PC-9 (cell line): ENCODE measurements around the gene CSNK1G2. TPM values are rescaled to one million over a fixed set of nuclear protein-coding genes. Genes with fewer than 3 reads are reported as not detected.

Experiments
- BruUV-seq: library from RNA; stranded (reverse); fragments of 400-500 nt; replicated peaks from 2 replicates; lab custom pipeline; 2021; lab: Mats Ljungman, UMichigan
- CTCF ChIA-PET: fragments of 300-600 bp; sonication (Branson Sonifier 250); formaldehyde crosslinking; loops from one replicate; lab custom pipeline; 2022; ENCODE audit warnings: antibody characterized with exemption; lab: Charles Lee
- POLR2A ChIA-PET: fragments of 300-600 bp; sonication (Branson Sonifier 250); formaldehyde crosslinking; loops from one replicate; lab custom pipeline; 2022; ENCODE audit warnings: antibody characterized with exemption; ENCODE audit not compliant: unreplicated experiment; lab: Charles Lee
- DNase-seq, 2 experiments: peaks; one replicate each; pipeline versions ENCODE4 v3.0.0 to v3.0.0-alpha.2; 2015 to 2022; ENCODE audit warnings: mixed read lengths in 1 of 2
- H2AFZ ChIP-seq: fragments of 200-600 bp; sonication (generic); 2 replicates; pipeline ENCODE4 v1.8.1; 2017; ENCODE audit warnings: antibody characterized with exemption
- H3F3A ChIP-seq: fragments of 200-600 bp; sonication (generic); 2 replicates; pipeline ENCODE4 v1.8.1; 2017; ENCODE audit warnings: antibody characterized with exemption, mild to moderate bottlenecking, low read depth; ENCODE audit not compliant: insufficient read depth
- H3K27ac ChIP-seq: fragments of 200-600 bp; sonication (generic); 2 replicates; pipeline ENCODE4 v1.6.1; 2016; ENCODE audit warnings: mixed run types
- H3K27me3 ChIP-seq: fragments of 200-600 bp; sonication (generic); 2 replicates; pipeline ENCODE4 v1.6.1; 2016; ENCODE audit warnings: low read depth, mixed run types; ENCODE audit not compliant: insufficient read depth
- H3K36me3 ChIP-seq: fragments of 200-600 bp; sonication (generic); 2 replicates; pipeline ENCODE4 v1.6.1; 2016; ENCODE audit warnings: low read depth, mixed run types
- H3K4me1 ChIP-seq: fragments of 200-600 bp; sonication (generic); replicated peaks from 2 replicates; pipeline ENCODE4 v1.6.1; 2016; ENCODE audit warnings: mixed run types; ENCODE audit not compliant: insufficient read depth
- H3K4me2 ChIP-seq: fragments of 200-600 bp; sonication (generic); 2 replicates; pipeline ENCODE4 v1.6.1; 2017; ENCODE audit warnings: mixed run types
- H3K4me3 ChIP-seq: fragments of 200-600 bp; sonication (generic); 2 replicates; pipeline ENCODE4 v1.6.1; 2016; ENCODE audit warnings: mixed run types
- H3K79me2 ChIP-seq: fragments of 200-600 bp; sonication (generic); 2 replicates; pipeline ENCODE4 v1.6.1; 2017; ENCODE audit warnings: low read depth, mixed run types
- H3K9me2 ChIP-seq: fragments of 200-600 bp; sonication (generic); 2 replicates; pipeline ENCODE4 v1.8.1; 2017; ENCODE audit warnings: mild to moderate bottlenecking; ENCODE audit not compliant: insufficient read depth
- H3K9me3 ChIP-seq: fragments of 200-600 bp; sonication (generic); 2 replicates; pipeline ENCODE4 v1.8.1; 2016; ENCODE audit warnings: low read depth; ENCODE audit not compliant: insufficient read depth
- H4K20me1 ChIP-seq: fragments of 200-600 bp; sonication (generic); 2 replicates; pipeline ENCODE4 v1.8.1; 2017; ENCODE audit not compliant: insufficient read depth
- EZH2 ChIP-seq: fragments of 200-600 bp; sonication (generic); IDR thresholded peaks from 2 replicates; pipeline ENCODE4 v1.8.0; 2017; ENCODE audit warnings: antibody characterized with exemption, low read depth
- intact Hi-C: fragments of 100-400 bp; cut with micrococcal nuclease; formaldehyde crosslinking; loops from one replicate; pipeline ENCODE4 v1.10.0; 2022; ENCODE audit not compliant: unreplicated experiment
- total RNA-seq: library from RNA; stranded (reverse); gene quantifications from 2 replicates; pipeline ENCODE4 v1.2.3, GENCODE V29; 2021
- TF ChIP-seq, protein P1 (sequence below): fragments of 200-600 bp; sonication (generic); conservative IDR thresholded peaks from 2 replicates; pipeline ENCODE4 v1.6.1; 2017; ENCODE audit warnings: mixed run types, antibody characterized with exemption, mild to moderate bottlenecking, moderate library complexity

The CSNK1G2 gene
- total RNA-seq, 1 experiment from 2014 or later: 58.2 TPM

DNA sequence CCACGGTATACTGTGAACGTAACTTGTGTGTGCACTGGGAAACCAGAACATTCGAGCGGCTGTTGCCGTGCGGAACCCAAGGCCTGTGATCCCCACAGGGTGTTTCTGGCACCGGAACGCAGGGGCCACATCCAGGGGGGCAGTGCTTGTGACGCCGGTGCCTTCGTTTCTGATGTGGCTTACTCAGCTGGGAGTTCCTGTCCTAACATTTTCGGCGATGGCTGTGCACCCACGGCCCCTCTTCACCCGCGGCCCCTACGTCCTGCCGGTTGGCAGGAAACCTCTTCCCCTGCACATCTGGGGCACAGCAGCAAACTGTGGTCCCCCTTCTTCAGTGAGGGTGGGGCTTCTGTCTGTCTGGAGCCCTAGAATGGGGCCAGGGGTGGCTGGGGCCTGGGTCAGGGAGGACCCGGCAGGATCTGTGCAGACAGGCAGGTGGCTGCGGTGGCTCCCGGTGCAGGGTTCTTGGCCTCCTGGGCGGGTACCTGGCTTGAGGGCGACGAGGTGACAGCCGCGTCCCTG lies 26.2 kb downstream of the CSNK1G2 start:
- CTCF ChIA-PET: no interaction called here
- POLR2A ChIA-PET: no interaction called here
- Histone ChIP-seq H3K79me2 (no peaks in the 10 kb centered on the region), H3F3A (no peaks in the 10 kb centered on the region), H4K20me1 (no peaks in the 10 kb centered on the region; the same call in 1 of the 2 replicates), H3K27ac (no peak overlapping the region), H3K27me3 (no peaks in the 10 kb centered on the region), H2AFZ (no peak overlapping the region), H3K9me3 (no peaks in the 10 kb centered on the region), H3K4me2 (no peak overlapping the region), H3K4me1 (no peaks in the 10 kb centered on the region), H3K4me3 (no peak overlapping the region), H3K36me3 (no peaks in the 10 kb centered on the region), H3K9me2 (no peaks in the 10 kb centered on the region)
- no peak for DNase-seq
- intact Hi-C loops: no loop called here
- BruUV-seq: no TSS peak
- TF ChIP-seq, protein P1, sequence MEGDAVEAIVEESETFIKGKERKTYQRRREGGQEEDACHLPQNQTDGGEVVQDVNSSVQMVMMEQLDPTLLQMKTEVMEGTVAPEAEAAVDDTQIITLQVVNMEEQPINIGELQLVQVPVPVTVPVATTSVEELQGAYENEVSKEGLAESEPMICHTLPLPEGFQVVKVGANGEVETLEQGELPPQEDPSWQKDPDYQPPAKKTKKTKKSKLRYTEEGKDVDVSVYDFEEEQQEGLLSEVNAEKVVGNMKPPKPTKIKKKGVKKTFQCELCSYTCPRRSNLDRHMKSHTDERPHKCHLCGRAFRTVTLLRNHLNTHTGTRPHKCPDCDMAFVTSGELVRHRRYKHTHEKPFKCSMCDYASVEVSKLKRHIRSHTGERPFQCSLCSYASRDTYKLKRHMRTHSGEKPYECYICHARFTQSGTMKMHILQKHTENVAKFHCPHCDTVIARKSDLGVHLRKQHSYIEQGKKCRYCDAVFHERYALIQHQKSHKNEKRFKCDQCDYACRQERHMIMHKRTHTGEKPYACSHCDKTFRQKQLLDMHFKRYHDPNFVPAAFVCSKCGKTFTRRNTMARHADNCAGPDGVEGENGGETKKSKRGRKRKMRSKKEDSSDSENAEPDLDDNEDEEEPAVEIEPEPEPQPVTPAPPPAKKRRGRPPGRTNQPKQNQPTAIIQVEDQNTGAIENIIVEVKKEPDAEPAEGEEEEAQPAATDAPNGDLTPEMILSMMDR: no peak
- no peak for TF ChIP-seq EZH2

DNA sequence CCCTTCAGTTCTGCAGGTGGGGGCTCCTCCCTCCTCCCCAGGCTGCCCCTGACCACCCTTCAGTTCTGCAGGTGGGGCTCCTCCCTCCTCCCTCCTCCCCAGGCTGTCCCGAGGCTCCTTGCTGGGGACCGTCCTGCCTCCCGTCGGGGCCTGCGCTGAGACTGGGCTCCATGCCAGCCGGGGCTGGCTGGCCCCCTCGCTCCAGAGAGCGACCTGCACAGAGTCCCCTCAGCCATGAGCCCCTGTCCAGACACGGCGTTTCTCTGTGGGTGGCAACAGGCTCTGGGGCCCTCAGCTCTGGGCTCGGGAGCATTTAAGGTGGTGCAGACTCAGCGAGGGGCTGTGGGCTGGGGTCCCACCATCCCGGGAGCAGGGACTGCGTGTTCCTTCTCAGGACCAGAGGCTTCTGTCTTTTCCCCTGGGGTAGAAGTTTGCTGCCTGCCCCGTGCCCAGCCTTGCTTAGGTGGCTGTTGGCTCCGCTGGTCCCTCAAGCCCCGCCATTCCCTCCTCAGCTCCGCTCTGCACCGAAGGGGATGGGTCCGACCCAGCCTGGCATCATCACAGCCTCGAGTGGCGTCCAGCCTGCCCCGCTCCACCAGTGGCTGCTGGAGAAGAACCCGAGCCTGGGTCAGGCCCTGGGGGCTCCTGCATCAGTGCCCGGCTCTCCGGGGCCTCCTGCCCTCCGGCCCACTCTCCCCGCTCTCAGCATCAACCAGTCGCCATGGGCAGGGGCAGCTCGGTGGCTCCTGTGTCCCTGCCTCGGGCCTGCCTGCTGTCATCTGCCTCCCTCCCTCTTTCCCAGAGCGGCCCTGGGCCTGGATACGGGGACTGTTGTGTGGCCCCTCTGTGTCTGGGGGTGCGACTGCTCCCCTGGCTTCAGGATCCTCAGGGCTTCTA lies 27.6 kb downstream of the CSNK1G2 start:
- Histone ChIP-seq H4K20me1 (peaks cover 3% of the 10 kb centered on the region; the same call in 1 of the 2 replicates), H3K4me2 (no peak overlapping the region), H2AFZ (no peak overlapping the region), H3K36me3 (no peaks in the 10 kb centered on the region), H3K4me3 (no peak overlapping the region), H3K9me2 (no peaks in the 10 kb centered on the region), H3K4me1 (no peaks in the 10 kb centered on the region), H3F3A (no peaks in the 10 kb centered on the region), H3K27me3 (no peaks in the 10 kb centered on the region), H3K27ac (no peak overlapping the region), H3K79me2 (no peaks in the 10 kb centered on the region), H3K9me3 (no peaks in the 10 kb centered on the region)
- intact Hi-C loops: no loop called here
- ChIA-PET POLR2A (no interaction called here), CTCF (no interaction called here)
- TF ChIP-seq, protein P1: no peak
- no peak for TF ChIP-seq EZH2
- DNase-seq: no peak
- BruUV-seq: no TSS peak

DNA sequence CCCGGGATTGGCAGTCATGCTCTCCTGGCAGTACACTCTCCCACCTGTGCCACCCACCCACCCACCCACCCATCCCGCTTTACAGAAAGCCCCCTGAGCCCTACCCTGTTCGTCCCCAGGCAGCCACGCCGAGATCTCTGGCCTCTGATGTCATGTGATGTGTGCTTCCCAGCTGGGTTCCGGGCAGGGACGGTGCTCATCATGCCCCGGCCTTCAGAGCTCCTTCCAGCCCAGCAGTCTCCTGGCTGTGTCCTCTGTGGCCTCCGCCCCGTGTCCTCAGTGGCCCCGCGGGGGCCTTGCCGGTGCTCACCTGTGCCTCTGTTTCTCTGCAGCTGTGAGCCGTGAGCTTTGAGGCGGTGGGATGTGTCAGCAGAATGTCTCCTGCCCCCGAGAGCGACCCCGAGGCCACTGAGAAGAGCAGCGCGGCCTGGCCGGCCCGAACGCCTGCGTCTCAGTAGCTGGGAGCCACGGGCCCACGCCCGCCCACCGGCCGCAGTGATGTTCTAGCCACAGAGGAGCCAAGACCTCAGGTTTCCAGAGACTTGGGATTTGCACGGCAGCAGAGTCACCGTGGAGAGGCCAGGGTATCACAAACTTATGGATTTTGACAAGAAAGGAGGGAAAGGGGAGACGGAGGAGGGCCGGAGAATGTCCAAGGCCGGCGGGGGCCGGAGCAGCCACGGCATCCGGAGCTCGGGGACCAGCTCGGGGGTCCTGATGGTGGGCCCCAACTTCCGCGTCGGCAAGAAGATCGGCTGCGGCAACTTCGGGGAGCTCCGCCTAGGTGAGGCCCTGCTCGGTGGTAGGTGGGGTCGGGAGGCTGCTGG lies 28.4 kb downstream of the CSNK1G2 start:
- Histone ChIP-seq H3K79me2 (no peaks in the 10 kb centered on the region), H3K9me2 (no peaks in the 10 kb centered on the region), H3K4me1 (no peaks in the 10 kb centered on the region), H3K36me3 (no peaks in the 10 kb centered on the region), H3K4me2 (no peak overlapping the region), H3K27ac (no peak overlapping the region), H2AFZ (no peak overlapping the region), H4K20me1 (peaks cover 4% of the 10 kb centered on the region; the same call in 1 of the 2 replicates), H3K9me3 (no peaks in the 10 kb centered on the region), H3K27me3 (no peaks in the 10 kb centered on the region), H3K4me3 (no peak overlapping the region), H3F3A (no peaks in the 10 kb centered on the region)
- BruUV-seq: no TSS peak
- ChIA-PET CTCF (no interaction called here), POLR2A (no interaction called here)
- intact Hi-C loops: no loop called here
- TF ChIP-seq, protein P1: no peak
- no peak for TF ChIP-seq EZH2
- no peak for DNase-seq
